ENCODE data around the gene CNIH3.

CNIH3 gene

GRCh38 chr1:224675590-224675989, 59.5 kb downstream of the CNIH3 start:
- Histone ChIP-seq H2AFZ (no peak overlapping the region), H3K9me3 (ENCODE audit: control insufficient read depth, low read length) (no peaks in the 10 kb centered on the region), H3K9ac (no peak overlapping the region), H3K27me3 (ENCODE audit: control insufficient read depth, insufficient read depth, low read length) (no peaks in the 10 kb centered on the region), H3K4me2 (ENCODE audit: low read length) (no peak overlapping the region), H3K79me2 (no peaks in the 10 kb centered on the region), H3K4me1 (no peaks in the 10 kb centered on the region), H3K27ac (no peak overlapping the region), H3K36me3 (ENCODE audit: control insufficient read depth, insufficient read depth, low read length) (no peaks in the 10 kb centered on the region), H3K4me3 (ENCODE audit: low read depth, low read length) (no peak overlapping the region)
- no peak for TF ChIP-seq CTCF (IDR thresholded peaks at IDR 0.05)

- H3K9me3 ChIP-seq (ENCODE audit: control insufficient read depth, low read length), result no peaks in the 10 kb centered on the region
- H3K27ac ChIP-seq, result no peak overlapping the region
- H3K79me2 ChIP-seq, result no peaks in the 10 kb centered on the region
- H3K27me3 ChIP-seq (ENCODE audit: control insufficient read depth, insufficient read depth, low read length), result no peaks in the 10 kb centered on the region
- H3K9ac ChIP-seq, result no peak overlapping the region
- no peak overlapping the region for H2AFZ ChIP-seq
- H3K4me2 ChIP-seq (ENCODE audit: low read length), result no peak overlapping the region
- TF ChIP-seq CTCF (IDR thresholded peaks at IDR 0.05), result no peak
- no peaks in the 10 kb centered on the region for H3K4me1 ChIP-seq
- H3K4me3 ChIP-seq (ENCODE audit: low read depth, low read length), result no peak overlapping the region
- no peaks in the 10 kb centered on the region for H3K36me3 ChIP-seq (ENCODE audit: control insufficient read depth, insufficient read depth, low read length)
These were observed 60.4 kb downstream of the CNIH3 start for GRCh38 chr1:224676551-224676950.

- Histone ChIP-seq H3K36me3 (ENCODE audit: control insufficient read depth, insufficient read depth, low read length) (no peaks in the 10 kb centered on the region), H3K4me1 (no peaks in the 10 kb centered on the region), H3K4me3 (ENCODE audit: low read depth, low read length) (no peak overlapping the region), H3K27me3 (ENCODE audit: control insufficient read depth, insufficient read depth, low read length) (no peaks in the 10 kb centered on the region), H2AFZ (no peak overlapping the region), H3K9ac (no peak overlapping the region), H3K27ac (no peak overlapping the region), H3K4me2 (ENCODE audit: low read length) (no peak overlapping the region), H3K79me2 (no peaks in the 10 kb centered on the region), H3K9me3 (ENCODE audit: control insufficient read depth, low read length) (no peaks in the 10 kb centered on the region)
- TF ChIP-seq CTCF (IDR thresholded peaks at IDR 0.05), result no peak
These were observed 62.1 kb downstream of the CNIH3 start for GRCh38 chr1:224678168-224678567.

- Histone ChIP-seq H3K79me2 (no peaks in the 10 kb centered on the region), H2AFZ (no peak overlapping the region), H3K4me3 (ENCODE audit: low read depth, low read length) (no peak overlapping the region), H3K27me3 (ENCODE audit: control insufficient read depth, insufficient read depth, low read length) (no peaks in the 10 kb centered on the region), H3K27ac (no peak overlapping the region), H3K36me3 (ENCODE audit: control insufficient read depth, insufficient read depth, low read length) (no peaks in the 10 kb centered on the region), H3K9me3 (ENCODE audit: control insufficient read depth, low read length) (no peaks in the 10 kb centered on the region), H3K9ac (no peak overlapping the region), H3K4me2 (ENCODE audit: low read length) (no peak overlapping the region), H3K4me1 (no peaks in the 10 kb centered on the region)
- TF ChIP-seq CTCF (IDR thresholded peaks at IDR 0.05), result no peak
These were observed 63.5 kb downstream of the CNIH3 start for GRCh38 chr1:224679606-224680005.

- no peak overlapping the region for H3K4me2 ChIP-seq (ENCODE audit: low read length)
- H3K79me2 ChIP-seq, result no peaks in the 10 kb centered on the region
- no peak overlapping the region for H2AFZ ChIP-seq
- H3K4me1 ChIP-seq, result no peaks in the 10 kb centered on the region
- no peak overlapping the region for H3K9ac ChIP-seq
- H3K27me3 ChIP-seq (ENCODE audit: control insufficient read depth, insufficient read depth, low read length), result no peaks in the 10 kb centered on the region
- TF ChIP-seq CTCF (IDR thresholded peaks at IDR 0.05), result no peak
- H3K36me3 ChIP-seq (ENCODE audit: control insufficient read depth, insufficient read depth, low read length), result no peaks in the 10 kb centered on the region
- no peak overlapping the region for H3K4me3 ChIP-seq (ENCODE audit: low read depth, low read length)
- no peak overlapping the region for H3K27ac ChIP-seq
- H3K9me3 ChIP-seq (ENCODE audit: control insufficient read depth, low read length), result no peaks in the 10 kb centered on the region
These were observed 65.7 kb downstream of the CNIH3 start for GRCh38 chr1:224681816-224682215.

Measured in parathyroid adenoma (tissue), 2 donors.